GM23248 (cell line): Measurements from ENCODE around the gene BTBD16.

ENCODE experiments used
- EZH2 ChIP-seq: fragments of 200-600 bp; sonication (generic); IDR thresholded peaks from 2 replicates; pipeline ENCODE4 v1.6.1; 2018; ENCODE audit warnings: antibody characterized with exemption, mild to moderate bottlenecking; ENCODE audit not compliant: insufficient read depth, poor library complexity, severe bottlenecking
- EZH2phosphoT487 ChIP-seq: fragments of 200-600 bp; sonication (generic); IDR thresholded peaks from 2 replicates; pipeline ENCODE4 v1.6.1; 2018; ENCODE audit warnings: antibody characterized with exemption, moderate library complexity, mild to moderate bottlenecking, low read depth; ENCODE audit not compliant: insufficient read depth

- TF ChIP-seq EZH2, result no peak
- no peak for TF ChIP-seq EZH2phosphoT487
Measured at GRCh38 chr10:122288262-122288661, 17.2 kb downstream of the BTBD16 start.
